ENCODE measurements around the gene BBS2.

- no peak for TF ChIP-seq CTCF (IDR thresholded peaks at IDR 0.05; ENCODE audit: poor library complexity)
- no peak for TF ChIP-seq EZH2 (IDR thresholded peaks at IDR 0.05; ENCODE audit: borderline replicate concordance)
Observed at GRCh38 chr16:56470232-56470631, 49.6 kb downstream of the BBS2 start.

Data from hepatocyte (in vitro differentiated cells).